G401 (cell line): ENCODE data around the gene VAX1. TPM values are rescaled to one million over a fixed set of nuclear protein-coding genes. Genes with fewer than 3 reads are reported as not detected.
"Not testable (repeated sequence)": the region's sequence is repeated elsewhere in the genome, so short reads cannot be mapped to it uniquely, and the experiment has no call there.

Experiments
- DNase-seq: peaks from one replicate; pipeline ENCODE4 v3.0.0-alpha.2; 2015; ENCODE audit warnings: low spot score
- in situ Hi-C: cut with HindIII; loops from 2 replicates; pipeline ENCODE4 v1.10.0; 2016; ENCODE audit warnings: low sequenced_read_pairs, mixed read lengths
- total RNA-seq: library from RNA; depleted of rRNA; stranded (reverse); fragments of >200 nt; shearing (Covaris generic); gene quantifications from 2 replicates; pipeline ENCODE4 v1.2.3, GENCODE V29; 2014

VAX1 gene
- total RNA-seq, 1 experiment from 2014 or later: not detected

DNA sequence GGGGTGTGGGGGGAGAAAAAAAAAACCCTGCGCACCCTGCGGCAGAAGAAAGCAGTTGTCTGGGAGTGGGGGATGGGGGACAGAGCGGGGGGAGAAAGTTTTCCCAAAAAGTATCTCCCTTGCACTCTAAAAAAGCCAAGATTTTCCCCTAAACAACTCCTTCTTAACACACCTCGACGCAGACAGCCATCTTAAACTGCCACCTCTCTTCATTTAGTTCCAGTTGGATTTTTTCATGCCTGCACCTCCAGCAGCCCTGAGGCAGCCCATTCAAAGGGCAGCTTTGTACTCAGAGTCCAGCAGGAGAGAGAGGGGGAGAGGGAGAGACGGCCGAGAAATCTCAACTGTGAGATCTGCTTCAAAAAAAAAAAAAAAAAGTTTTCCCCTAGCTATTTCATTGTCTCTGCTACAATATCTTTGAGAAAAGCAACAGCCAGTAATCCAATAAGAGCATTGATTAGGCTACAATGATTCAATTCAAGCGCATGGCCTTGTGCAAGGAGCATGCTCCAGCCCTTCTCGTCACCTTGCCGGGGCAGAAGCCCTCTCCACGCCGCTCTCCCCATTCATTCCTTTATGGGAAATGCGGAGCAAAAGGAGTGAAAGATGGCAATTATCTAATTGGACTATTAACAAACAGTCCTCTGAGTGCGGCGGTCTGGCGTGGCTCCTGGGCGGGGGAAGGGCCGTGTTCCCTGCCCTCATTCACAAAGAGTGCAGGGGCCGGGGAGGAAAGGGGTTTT lies 939 bp upstream of the VAX1 start:
- in situ Hi-C loops: no loop called here
- DNase-seq: no peak

- in situ Hi-C loops: no loop called here
- DNase-seq: no peak
Observed at GRCh38 chr10:117137031-117137910, 799 bp downstream of the VAX1 start.

GRCh38 chr10:117136391-117136975 lies 1.6 kb downstream of the VAX1 start:
- no peak for DNase-seq
- in situ Hi-C loops: no loop called here

DNA sequence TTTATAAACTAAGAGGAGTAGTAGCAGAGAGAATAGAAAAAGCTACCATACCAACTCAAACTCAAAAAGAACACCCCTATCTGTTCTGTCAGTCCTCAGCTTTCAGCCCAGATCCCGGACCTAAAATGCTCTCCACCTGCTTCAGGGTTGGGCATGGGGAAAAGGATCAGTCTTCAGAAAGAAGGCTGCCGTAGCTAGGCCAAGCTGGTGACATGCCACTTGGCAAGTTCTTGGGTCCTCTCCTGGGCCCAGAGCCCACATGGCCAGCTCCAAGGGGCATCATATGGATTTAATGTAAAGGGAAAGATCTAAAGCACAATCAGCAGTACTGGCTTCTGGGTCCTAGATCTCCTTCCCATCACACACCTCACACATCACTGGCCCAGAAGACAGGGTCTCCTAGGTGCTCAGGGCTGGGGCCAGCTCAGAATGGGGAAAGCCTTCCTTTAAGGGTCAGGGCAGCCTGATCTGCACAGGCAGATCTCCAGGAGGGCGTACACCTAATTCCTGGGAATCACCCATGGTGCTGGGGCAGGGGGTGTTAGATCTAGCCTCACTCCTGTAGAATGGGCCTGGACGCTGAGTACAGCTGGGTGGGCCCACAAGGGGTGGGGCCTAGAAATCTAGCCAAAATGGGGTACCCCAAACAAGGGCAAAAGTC lies 2.5 kb downstream of the VAX1 start:
- in situ Hi-C loops: no loop called here
- no peak for DNase-seq

DNA sequence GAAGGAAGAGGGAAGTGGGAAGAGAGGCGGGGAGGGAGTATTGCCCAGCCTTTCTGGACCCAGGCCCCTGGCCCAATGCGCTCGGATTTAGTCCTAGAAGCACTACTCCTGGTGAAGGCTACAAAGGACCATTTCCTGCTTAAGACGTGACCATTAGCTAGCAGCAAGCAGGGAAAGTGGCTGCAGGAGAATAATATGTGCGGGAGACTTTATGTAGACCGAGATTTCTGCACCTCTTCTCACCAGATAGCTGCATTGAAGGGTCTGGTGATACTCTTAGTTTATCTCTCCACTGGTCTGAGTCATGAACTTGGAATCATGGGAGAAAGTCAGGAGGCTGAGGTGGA lies 3.1 kb downstream of the VAX1 start:
- in situ Hi-C loops: no loop called here
- DNase-seq: no peak

DNA sequence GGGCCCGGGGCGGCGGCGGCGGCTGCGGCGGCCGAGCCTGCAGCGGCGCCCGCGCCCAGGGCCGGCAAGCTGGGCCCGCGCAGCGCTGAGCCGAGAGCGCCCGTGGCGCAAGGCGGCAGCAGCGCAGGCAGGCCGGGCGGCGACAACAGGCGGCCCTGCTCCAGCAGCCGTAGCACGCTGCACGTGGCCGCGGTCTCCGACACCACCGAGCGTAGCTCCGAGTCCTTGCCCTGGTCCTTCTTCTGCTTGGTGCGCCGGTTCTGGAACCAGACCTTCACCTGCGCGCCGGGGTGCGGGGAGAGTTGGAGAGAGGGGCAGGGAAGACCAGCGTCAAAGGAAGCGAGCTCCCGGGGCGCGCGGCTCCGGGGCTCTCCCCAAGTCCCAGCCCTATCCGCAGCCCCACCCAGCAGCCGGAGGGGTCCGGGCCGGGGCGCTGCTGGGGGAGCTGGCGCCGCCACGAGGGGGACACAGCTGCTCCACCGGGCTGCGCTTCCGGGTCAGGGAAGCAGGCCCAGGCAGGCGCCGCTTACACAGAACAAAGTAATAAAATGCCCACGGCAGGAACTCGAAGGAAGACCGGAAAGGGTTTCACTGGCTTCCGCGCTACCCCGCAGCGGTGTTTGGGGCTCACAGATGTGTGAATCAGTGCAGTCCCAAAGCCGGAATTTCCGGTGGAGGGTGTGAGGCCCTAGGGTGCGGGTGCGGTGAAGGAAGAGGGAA lies 3.6 kb downstream of the VAX1 start:
- no peak for DNase-seq
- in situ Hi-C loops: no loop called here

- DNase-seq: no peak
- in situ Hi-C loops: no loop called here
Observed at GRCh38 chr10:117134056-117134305, 4.1 kb downstream of the VAX1 start.

- DNase-seq: no peak
- in situ Hi-C loops: no loop called here
Observed at GRCh38 chr10:117133273-117134055, 4.6 kb downstream of the VAX1 start.

- DNase-seq: no peak
- in situ Hi-C loops: no loop called here
Observed at GRCh38 chr10:117132751-117133231, 5.3 kb downstream of the VAX1 start.

DNA sequence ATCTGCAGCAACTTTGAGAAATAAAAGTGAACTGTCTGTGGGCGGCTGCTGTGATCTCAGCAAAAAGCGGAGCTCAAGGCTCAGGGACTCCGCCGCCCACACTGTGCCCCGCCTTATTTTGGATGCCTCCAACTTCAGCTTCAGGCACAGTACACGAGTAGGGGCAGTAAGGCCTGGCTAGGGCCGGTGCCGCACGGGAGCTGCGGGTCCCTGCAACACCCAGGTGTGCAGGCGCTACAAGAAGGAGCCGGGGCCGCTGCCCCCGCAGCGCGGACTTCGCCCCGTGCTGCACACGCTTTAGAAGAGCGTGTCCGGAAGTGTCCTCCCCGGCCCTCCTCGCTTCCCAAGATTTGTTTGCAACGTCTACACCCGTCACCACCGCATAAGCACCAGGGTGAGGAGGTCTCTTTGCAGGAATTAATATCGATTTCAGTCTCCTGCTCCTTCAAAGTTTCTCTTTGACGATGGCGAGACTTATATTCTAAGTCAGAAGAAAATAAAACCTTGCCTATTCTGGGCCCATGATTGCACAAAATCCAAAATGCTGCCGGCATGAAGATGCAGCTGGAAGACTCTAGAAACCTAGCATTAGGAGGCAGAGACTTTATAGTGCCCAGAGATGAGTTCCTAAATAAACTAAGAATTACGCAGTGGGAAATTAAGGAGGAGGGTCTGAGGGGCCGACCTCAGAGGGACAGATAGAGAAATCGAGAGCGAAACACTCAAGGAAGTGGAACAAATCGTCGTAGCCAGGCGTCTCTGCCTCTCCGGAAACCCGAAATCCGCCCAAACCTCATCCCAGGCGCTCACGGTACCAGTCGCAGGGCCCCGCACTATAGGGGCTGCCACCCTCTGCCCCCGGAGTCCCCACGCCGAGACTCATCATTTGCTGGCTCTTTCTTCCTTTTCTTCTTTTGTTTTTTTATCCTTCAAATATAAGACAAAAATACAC lies 6.4 kb downstream of the VAX1 start:
- in situ Hi-C loops: no loop called here
- no peak for DNase-seq

DNA sequence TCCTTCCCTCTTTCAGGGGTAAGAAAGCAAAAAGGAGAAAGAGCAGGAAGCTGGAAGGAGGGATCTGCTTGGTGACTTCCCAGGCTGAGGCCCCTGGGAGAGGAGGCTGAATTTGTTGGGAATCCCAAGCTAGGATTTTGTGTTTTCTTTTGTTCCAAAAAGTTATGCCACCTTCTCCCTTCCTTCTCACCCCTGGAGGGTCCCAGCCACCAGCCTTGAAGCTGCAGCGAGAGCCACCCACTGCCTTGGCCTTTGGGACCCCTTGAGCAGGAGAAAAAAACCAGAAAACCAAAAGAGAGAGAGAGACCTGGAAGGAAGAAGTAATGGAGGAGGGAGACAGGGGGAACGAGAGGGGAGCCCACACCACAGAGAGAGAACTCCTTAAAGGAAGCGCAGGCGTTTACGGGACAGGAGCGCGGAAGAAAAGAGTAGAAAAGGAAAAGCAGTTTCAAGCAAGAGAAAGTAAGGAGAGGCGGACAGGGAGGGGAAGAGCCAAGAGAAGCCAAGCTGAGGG lies 7.2 kb downstream of the VAX1 start:
- DNase-seq: no peak
- in situ Hi-C loops: no loop called here

GRCh38 chr10:117130346-117130745 lies 7.7 kb downstream of the VAX1 start:
- no peak for DNase-seq
- in situ Hi-C loops: no loop called here

DNA sequence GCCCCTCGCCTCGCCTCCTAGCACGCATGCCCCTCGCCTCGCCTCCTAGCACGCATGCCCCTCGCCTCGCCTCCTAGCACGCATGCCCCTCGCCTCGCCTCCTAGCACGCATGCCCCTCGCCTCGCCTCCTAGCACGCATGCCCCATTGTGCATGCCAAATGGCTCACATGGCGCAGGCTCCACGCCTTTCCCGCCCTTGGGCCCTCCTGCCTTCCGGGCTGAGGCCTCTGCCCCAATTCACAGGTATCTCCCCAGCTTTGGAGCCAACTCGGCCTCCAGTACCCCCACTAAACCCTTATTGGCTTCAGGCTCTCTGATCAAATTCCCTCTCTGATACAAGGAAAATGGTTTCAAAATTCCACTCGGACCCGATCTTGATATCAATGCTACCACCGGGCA lies 11.4 kb downstream of the VAX1 start:
- in situ Hi-C loops: not testable (repeated sequence)

DNA sequence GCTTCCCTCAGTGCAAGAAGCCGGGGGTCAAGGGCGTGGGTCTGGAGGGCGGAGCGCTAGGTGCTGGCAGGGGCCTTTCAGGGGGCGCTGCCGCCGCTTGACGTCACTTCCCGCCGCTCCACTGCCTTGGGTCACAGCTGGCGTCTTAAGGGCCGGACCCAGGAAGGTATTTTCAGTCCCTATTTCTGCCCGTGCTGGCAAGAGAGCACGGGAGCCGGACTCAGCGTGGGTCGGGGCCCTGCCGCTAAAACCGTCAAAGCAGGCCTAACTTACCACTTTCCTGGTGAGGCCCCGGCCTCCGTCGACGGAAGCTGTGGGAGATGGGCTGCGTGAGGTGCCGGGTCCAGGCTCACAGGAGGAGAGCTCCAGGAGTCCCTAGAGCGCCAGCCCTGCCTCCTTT lies 12.0 kb downstream of the VAX1 start:
- DNase-seq: no peak
- in situ Hi-C loops: no loop called here

More for the DNA sequence above, 11.4 kb downstream of the VAX1 start:
- DNase-seq: not testable (repeated sequence)

GRCh38 chr10:117112220-117112619 lies 25.9 kb downstream of the VAX1 start:
- DNase-seq: peak; percentile 5
- in situ Hi-C loops: no loop called here

DNA sequence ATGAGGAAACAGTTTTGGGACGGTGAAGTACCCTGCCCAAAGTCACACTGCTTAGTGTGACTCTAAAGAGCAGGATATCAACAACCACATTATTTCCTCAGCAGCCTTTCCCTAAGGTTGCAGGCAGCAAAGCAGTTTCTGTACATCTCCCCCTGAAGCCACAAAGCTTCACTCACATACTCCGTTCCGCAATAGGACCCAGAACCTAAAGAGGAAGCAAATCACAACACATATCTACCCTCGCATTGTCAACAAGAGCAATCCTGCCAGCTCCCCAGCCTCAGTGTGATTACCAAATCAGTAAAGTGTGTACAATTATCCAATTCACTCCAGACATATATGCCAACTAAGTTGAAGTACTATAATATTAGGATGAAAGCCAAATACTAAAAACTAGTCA lies 30.8 kb downstream of the VAX1 start:
- in situ Hi-C loops: no loop called here
- DNase-seq: no peak

GRCh38 chr10:117096599-117097201 lies 41.4 kb downstream of the VAX1 start:
- in situ Hi-C loops: no loop called here
- no peak for DNase-seq
